SK-N-SH treated with all-trans-retinoic acid at 6 μM for 48 hours (cell line): Measurements from ENCODE around the gene PAPPA.
A peak's percentile ranks its signal among the peaks of the same experiment; 100 is the strongest.

Source experiments
- ATAC-seq: fragments of 200-7000 bp; cut with Tn5 transposase; 3 replicates; pipeline ENCODE4 v1.9.1; 2020; ENCODE audit warnings: mild to moderate bottlenecking, moderate library complexity
- ARNTL ChIP-seq: fragments of 450-650 bp; formaldehyde crosslinking; IDR thresholded peaks from 2 replicates; pipeline ENCODE4 v1.5.0; 2020; ENCODE audit warnings: low read depth, mild to moderate bottlenecking, moderate library complexity, borderline replicate concordance
- BACH2 ChIP-seq: fragments of 250-450 bp; sonication (Bioruptor Pico); IDR thresholded peaks from 2 replicates; pipeline ENCODE4 v1.9.0; 2021; ENCODE audit warnings: mild to moderate bottlenecking, borderline replicate concordance
- CREB5 ChIP-seq: fragments of 250-450 bp; sonication (Bioruptor Pico); IDR thresholded peaks from 2 replicates; pipeline ENCODE4 v1.5.1; 2020; ENCODE audit warnings: low read depth, mild to moderate bottlenecking, moderate library complexity
- CSDC2 ChIP-seq: fragments of 250-450 bp; sonication (Bioruptor Pico); IDR thresholded peaks from 2 replicates; pipeline ENCODE4 v1.5.0; 2020; ENCODE audit warnings: mild to moderate bottlenecking, moderate library complexity
- ESRRG ChIP-seq: fragments of 250-450 bp; sonication (Bioruptor Pico); IDR thresholded peaks from 2 replicates; pipeline ENCODE4 v1.6.1; 2021; ENCODE audit warnings: mild to moderate bottlenecking
- GLIS3 ChIP-seq: fragments of 250-450 bp; sonication (Bioruptor Pico); IDR thresholded peaks from 2 replicates; pipeline ENCODE4 v1.5.0; 2020; ENCODE audit warnings: mild to moderate bottlenecking, moderate library complexity
- ISL1 ChIP-seq: fragments of 250-450 bp; sonication (Bioruptor Pico); IDR thresholded peaks from 2 replicates; pipeline ENCODE4 v2.1.2; 2022; ENCODE audit warnings: mild to moderate bottlenecking, moderate library complexity
- OSR1 ChIP-seq: fragments of 250-450 bp; sonication (Bioruptor Pico); IDR thresholded peaks from 2 replicates; pipeline ENCODE4 v1.8.0; 2022; ENCODE audit warnings: moderate library complexity, mild to moderate bottlenecking, inconsistent platforms
- PATZ1 ChIP-seq: fragments of 250-450 bp; sonication (Bioruptor Pico); IDR thresholded peaks from 2 replicates; pipeline ENCODE4 v1.8.0; 2020; ENCODE audit warnings: mild to moderate bottlenecking, moderate library complexity, borderline replicate concordance
- POU6F1 ChIP-seq: fragments of 250-450 bp; sonication (Bioruptor Pico); IDR thresholded peaks from 2 replicates; pipeline ENCODE4 v1.8.0; 2021; ENCODE audit warnings: low read depth, mild to moderate bottlenecking, moderate library complexity, borderline replicate concordance
- PPARA ChIP-seq: fragments of 250-450 bp; sonication (Bioruptor Pico); IDR thresholded peaks from 2 replicates; pipeline ENCODE4 v1.5.0; 2020; ENCODE audit warnings: mild to moderate bottlenecking, borderline replicate concordance
- RARB ChIP-seq: fragments of 250-450 bp; sonication (Bioruptor Pico); IDR thresholded peaks from 2 replicates; pipeline ENCODE4 v1.8.0; 2021; ENCODE audit warnings: mild to moderate bottlenecking, moderate library complexity
- SNAI2 ChIP-seq: fragments of 250-450 bp; sonication (Bioruptor Pico); IDR thresholded peaks from 2 replicates; pipeline ENCODE4 v1.5.0; 2020; ENCODE audit warnings: mild to moderate bottlenecking, moderate library complexity
- TCF4 ChIP-seq: fragments of 250-450 bp; sonication (Bioruptor Pico); IDR thresholded peaks from 2 replicates; pipeline ENCODE4 v1.8.0; 2021; ENCODE audit warnings: mild to moderate bottlenecking, moderate library complexity, borderline replicate concordance
- TOX ChIP-seq: fragments of 250-450 bp; sonication (Bioruptor Pico); IDR thresholded peaks from 2 replicates; pipeline ENCODE4 v1.8.0; 2021; ENCODE audit warnings: mild to moderate bottlenecking, moderate library complexity, borderline replicate concordance
- TSHZ2 ChIP-seq: fragments of 250-450 bp; sonication (Bioruptor Pico); IDR thresholded peaks from 2 replicates; pipeline ENCODE4 v1.5.0; 2020; ENCODE audit warnings: mild to moderate bottlenecking, moderate library complexity
- ZC3H10 ChIP-seq: fragments of 250-450 bp; sonication (Bioruptor Pico); IDR thresholded peaks from 2 replicates; pipeline ENCODE4 v1.5.1; 2021; ENCODE audit warnings: mild to moderate bottlenecking, moderate library complexity
- ZFP3 ChIP-seq: fragments of 250-450 bp; sonication (Bioruptor Pico); IDR thresholded peaks from 2 replicates; pipeline ENCODE4 v1.5.0; 2020; ENCODE audit warnings: mild to moderate bottlenecking, moderate library complexity
- ZFP30 ChIP-seq: fragments of 450-650 bp; formaldehyde crosslinking; IDR thresholded peaks from 2 replicates; pipeline ENCODE4 v1.5.0; 2022; ENCODE audit warnings: mild to moderate bottlenecking, moderate library complexity
- ZNF565 ChIP-seq: fragments of 450-650 bp; formaldehyde crosslinking; conservative IDR thresholded peaks from 2 replicates; pipeline ENCODE4 v1.5.0; 2020; ENCODE audit warnings: low read depth, mild to moderate bottlenecking, moderate library complexity
- ZNF70 ChIP-seq: fragments of 450-650 bp; formaldehyde crosslinking; IDR thresholded peaks from 2 replicates; pipeline ENCODE4 v1.5.0; 2020; ENCODE audit warnings: mild to moderate bottlenecking, moderate library complexity
- ZNF8 ChIP-seq: fragments of 450-650 bp; formaldehyde crosslinking; IDR thresholded peaks from 2 replicates; pipeline ENCODE4 v1.5.0; 2020; ENCODE audit warnings: mild to moderate bottlenecking, moderate library complexity

The PAPPA gene

DNA sequence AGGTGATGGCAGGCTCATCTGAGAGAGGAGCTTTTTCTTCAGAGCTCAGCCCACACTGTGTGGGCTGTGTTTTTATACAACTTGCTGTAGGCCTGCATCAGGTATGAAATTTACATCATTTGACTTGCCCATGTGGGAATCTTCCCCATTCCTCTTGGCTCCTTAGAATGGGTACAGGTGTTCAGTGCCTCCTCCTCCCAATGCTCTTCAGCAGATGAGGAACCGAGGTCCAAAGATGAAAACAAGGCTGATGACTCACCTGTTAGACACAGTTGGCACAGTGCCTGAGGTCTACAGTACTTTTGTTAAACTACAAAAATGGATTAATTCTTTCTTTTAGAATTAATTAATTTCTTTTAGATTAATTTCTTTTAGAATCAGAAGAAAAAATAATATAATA is 20.8 kb downstream of the PAPPA start:
- TF ChIP-seq CREB5 (CRISPR knock-in tag) (no peak), POU6F1 (CRISPR knock-in tag) (no peak), PATZ1 (CRISPR knock-in tag) (no peak), GLIS3 (CRISPR knock-in tag) (no peak), ZNF70 (CRISPR knock-in tag) (no peak), OSR1 (no peak), ZFP30 (CRISPR knock-in tag) (no peak), ISL1 (no peak), SNAI2 (CRISPR knock-in tag) (no peak), RARB (CRISPR knock-in tag) (no peak), ZNF565 (no peak), ZC3H10 (CRISPR knock-in tag) (no peak), ARNTL (CRISPR knock-in tag) (no peak), TSHZ2 (CRISPR knock-in tag) (no peak), ESRRG (CRISPR knock-in tag) (no peak), CSDC2 (no peak)
- no peak; the same call in 2 of the 3 replicates for ATAC-seq

GRCh38 chr9:116175614-116176013 is 22.0 kb downstream of the PAPPA start:
- TF ChIP-seq ZNF8 (CRISPR knock-in tag): no peak
- no peak for TF ChIP-seq POU6F1 (CRISPR knock-in tag)
- no peak for TF ChIP-seq GLIS3 (CRISPR knock-in tag)
- TF ChIP-seq ZNF565: no peak
- TF ChIP-seq, all 23 proteins: peak for 0
- no peak for ATAC-seq

DNA sequence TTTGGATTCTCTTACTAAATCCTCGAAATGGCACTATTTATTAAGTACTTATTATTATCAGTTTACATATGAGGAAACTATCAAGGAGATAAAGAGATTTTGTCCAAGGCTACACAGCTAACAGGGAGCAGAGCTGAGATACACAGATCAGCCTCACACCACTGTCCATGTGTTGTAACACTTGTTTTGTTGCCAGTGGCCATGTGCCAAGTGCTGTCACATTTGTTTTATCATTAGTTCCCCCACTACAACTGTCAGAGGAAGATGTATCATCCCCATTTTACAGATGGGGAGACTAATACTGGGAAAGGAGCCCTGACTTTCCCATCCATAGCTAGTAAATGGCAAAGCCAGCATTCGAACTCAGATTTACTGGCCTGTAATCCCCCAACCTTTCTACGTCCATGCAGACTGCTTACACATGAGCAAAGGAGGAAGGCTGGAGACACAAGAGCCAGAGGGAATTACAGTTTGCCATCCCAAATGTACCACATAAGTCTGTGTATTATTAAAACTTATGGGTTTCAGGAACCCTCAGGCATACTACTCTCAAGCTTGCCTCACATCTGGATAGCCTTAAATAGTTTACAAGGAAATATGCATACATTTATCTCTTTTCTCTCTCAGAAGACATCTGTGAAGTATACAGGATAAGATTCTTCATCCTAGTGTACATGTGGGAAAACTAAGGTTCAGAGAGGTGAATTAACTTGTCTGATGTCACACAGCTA is 25.1 kb downstream of the PAPPA start:
- no peak for TF ChIP-seq ZNF565
- no peak for TF ChIP-seq ZNF8 (CRISPR knock-in tag)
- ATAC-seq: no peak

GRCh38 chr9:116179568-116179967 is 26.0 kb downstream of the PAPPA start:
- peak; percentile 51 for ATAC-seq
- no peak for TF ChIP-seq SNAI2 (CRISPR knock-in tag)
- TF ChIP-seq TCF4 (CRISPR knock-in tag): no peak
- no peak for TF ChIP-seq RARB (CRISPR knock-in tag)
- no peak for TF ChIP-seq BACH2 (CRISPR knock-in tag)
- TF ChIP-seq TOX: no peak
- TF ChIP-seq ZC3H10 (CRISPR knock-in tag): no peak
- TF ChIP-seq POU6F1 (CRISPR knock-in tag): no peak
- TF ChIP-seq PATZ1 (CRISPR knock-in tag): no peak
- no peak for TF ChIP-seq ZFP3 (CRISPR knock-in tag)
- TF ChIP-seq ZFP30 (CRISPR knock-in tag): no peak
- TF ChIP-seq ZNF70 (CRISPR knock-in tag): no peak
- no peak for TF ChIP-seq OSR1
- no peak for TF ChIP-seq PPARA
